OCI-LY1 (cell line): ENCODE data around the gene POLR3B.

Experiments used
- EZH2 ChIP-seq: fragments of 200-600 bp; sonication (generic), shearing (Covaris generic); IDR thresholded peaks from 2 replicates; pipeline ENCODE4 v1.8.0; 2017; ENCODE audit warnings: borderline replicate concordance, mixed run types, mild to moderate bottlenecking, antibody characterized with exemption, low read length, moderate library complexity, mixed read lengths
- TF ChIP-seq, protein P1 (sequence below): fragments of 200-600 bp; sonication (generic), shearing (Covaris generic); IDR thresholded peaks from 2 replicates; pipeline ENCODE4 v1.5.1; 2017; ENCODE audit warnings: mild to moderate bottlenecking, antibody characterized with exemption, low read length, moderate library complexity, mixed read lengths

DNA sequence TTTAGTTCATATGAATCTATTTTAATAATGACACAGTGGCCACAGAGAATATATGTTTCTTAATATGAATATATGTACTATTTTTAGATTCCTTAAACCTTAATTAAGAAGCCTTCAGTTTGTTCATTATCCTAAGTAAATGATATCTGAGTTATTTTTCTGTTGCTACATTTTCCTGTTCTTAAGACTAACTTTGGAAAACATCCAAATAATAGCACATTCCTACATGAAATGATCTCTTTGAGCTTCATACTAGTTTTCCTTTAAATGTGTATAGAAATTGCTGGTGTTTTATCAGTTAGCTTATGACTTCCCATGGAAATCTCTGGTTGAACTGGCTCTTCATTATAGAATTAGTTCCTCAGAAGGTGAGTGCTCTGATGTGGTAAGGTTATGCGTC lies 72.1 kb downstream of the POLR3B start:
- TF ChIP-seq, protein P1, sequence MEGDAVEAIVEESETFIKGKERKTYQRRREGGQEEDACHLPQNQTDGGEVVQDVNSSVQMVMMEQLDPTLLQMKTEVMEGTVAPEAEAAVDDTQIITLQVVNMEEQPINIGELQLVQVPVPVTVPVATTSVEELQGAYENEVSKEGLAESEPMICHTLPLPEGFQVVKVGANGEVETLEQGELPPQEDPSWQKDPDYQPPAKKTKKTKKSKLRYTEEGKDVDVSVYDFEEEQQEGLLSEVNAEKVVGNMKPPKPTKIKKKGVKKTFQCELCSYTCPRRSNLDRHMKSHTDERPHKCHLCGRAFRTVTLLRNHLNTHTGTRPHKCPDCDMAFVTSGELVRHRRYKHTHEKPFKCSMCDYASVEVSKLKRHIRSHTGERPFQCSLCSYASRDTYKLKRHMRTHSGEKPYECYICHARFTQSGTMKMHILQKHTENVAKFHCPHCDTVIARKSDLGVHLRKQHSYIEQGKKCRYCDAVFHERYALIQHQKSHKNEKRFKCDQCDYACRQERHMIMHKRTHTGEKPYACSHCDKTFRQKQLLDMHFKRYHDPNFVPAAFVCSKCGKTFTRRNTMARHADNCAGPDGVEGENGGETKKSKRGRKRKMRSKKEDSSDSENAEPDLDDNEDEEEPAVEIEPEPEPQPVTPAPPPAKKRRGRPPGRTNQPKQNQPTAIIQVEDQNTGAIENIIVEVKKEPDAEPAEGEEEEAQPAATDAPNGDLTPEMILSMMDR: no peak
- TF ChIP-seq EZH2: no peak
